ENCODE data around the gene ZNF518B.

- TF ChIP-seq MAX (IDR thresholded peaks at IDR 0.05): no peak
- no peak for TF ChIP-seq CTCF (IDR thresholded peaks at IDR 0.05 in 2 of 3, conservative IDR thresholded peaks at IDR 0.05 in 1 of 3; ENCODE audit: borderline replicate concordance in 1 of 3, insufficient read depth in 1 of 3, low read depth in 2 of 3, low read length in 2 of 3)
- TF ChIP-seq ZFX (IDR thresholded peaks at IDR 0.05): no peak
- TF ChIP-seq POLR2A (IDR thresholded peaks at IDR 0.05; ENCODE audit: borderline replicate concordance, extremely low read depth, insufficient read depth, insufficient read length): no peak
- TF ChIP-seq EZH2 (IDR thresholded peaks at IDR 0.05): no peak
- no peak for TF ChIP-seq ELF1 (IDR thresholded peaks at IDR 0.05; ENCODE audit: borderline replicate concordance, low read depth)
- TF ChIP-seq SP1 (IDR thresholded peaks at IDR 0.05; ENCODE audit: low read depth): no peak
- TF ChIP-seq SIN3A (IDR thresholded peaks at IDR 0.05; ENCODE audit: low read depth): no peak
- no peak for TF ChIP-seq POLR2AphosphoS5 (IDR thresholded peaks at IDR 0.05; ENCODE audit: low read depth, low read length)
- TF ChIP-seq RAD21 (IDR thresholded peaks at IDR 0.05; ENCODE audit: low read depth): no peak
- TF ChIP-seq EGR1 (IDR thresholded peaks at IDR 0.05; ENCODE audit: low read depth): no peak
- no peak for TF ChIP-seq EZH2phosphoT487 (IDR thresholded peaks at IDR 0.05; ENCODE audit: borderline replicate concordance)
- no peak for TF ChIP-seq REST (IDR thresholded peaks at IDR 0.05; ENCODE audit: low read depth)
- no peak for TF ChIP-seq FOSL1 (IDR thresholded peaks at IDR 0.05; ENCODE audit: low read depth)
Measured at GRCh38 chr4:10421344-10422055, 35.7 kb downstream of the ZNF518B start.
